ENCODE data around the gene HCN3. TPM values are rescaled to one million over a fixed set of nuclear protein-coding genes. Genes with fewer than 3 reads are reported as not detected.

The HCN3 gene
- polyA plus RNA-seq, 1 experiment, result 1.5 TPM

- no peak for DNase-seq (ENCODE audit: low read depth, low spot score)
- no peak for TF ChIP-seq CTCF (IDR thresholded peaks at IDR 0.05; ENCODE audit: low read depth, low read length)
- no peaks in the 10 kb centered on the region for H3K27me3 ChIP-seq (ENCODE audit: control insufficient read depth, insufficient read depth, low read length)
- ChIA-PET POLR2A (interaction anchor here (1.1 to 2.6 kb wide), 3 partner anchors 14 to 241 kb away, joined by 3 to 11 read pairs (median 4); partner anchors contain the start of genes ASH1L, CLK2 and FDPS), CTCF (interaction anchor here (1.0 to 3.2 kb wide), 10 partner anchors 8 to 270 kb away, joined by 3 to 62 read pairs (median 4); partner anchors contain the start of genes FDPS, HCN3 and KRTCAP2)
- H3K9me3 ChIP-seq (ENCODE audit: control insufficient read depth, insufficient read depth, low read length), result no peaks in the 10 kb centered on the region; the same call in 1 of the 2 replicates
- peak overlapping the region; percentile 82 for H3K4me3 ChIP-seq (ENCODE audit: low read depth, low read length)
- H3K27ac ChIP-seq (ENCODE audit: low read depth, low read length), result peak overlapping the region; percentile 31
Observed at GRCh38 chr1:155321639-155322503, 44.6 kb downstream of the HCN3 start.

GRCh38 chr1:155322571-155322952 lies 45.3 kb downstream of the HCN3 start:
- ChIA-PET POLR2A (interaction anchor here (1.1 to 2.6 kb wide), 2 partner anchors 49 to 241 kb away, joined by 4 to 11 read pairs; partner anchors contain the start of genes ASH1L and CLK2), CTCF (interaction anchor here (1.0 to 3.2 kb wide), 9 partner anchors 9 to 270 kb away, joined by 3 to 62 read pairs (median 5); partner anchors contain the start of genes FDPS, HCN3 and KRTCAP2)
- H3K27me3 ChIP-seq (ENCODE audit: control insufficient read depth, insufficient read depth, low read length), result no peaks in the 10 kb centered on the region

GRCh38 chr1:155322953-155323728 lies 45.9 kb downstream of the HCN3 start:
- DNase-seq (ENCODE audit: low read depth, low spot score), result peak; percentile 86
- Histone ChIP-seq H3K9me3 (ENCODE audit: control insufficient read depth, insufficient read depth, low read length) (no peaks in the 10 kb centered on the region; the same call in 1 of the 2 replicates), H3K27me3 (ENCODE audit: control insufficient read depth, insufficient read depth, low read length) (no peaks in the 10 kb centered on the region), H3K27ac (ENCODE audit: low read depth, low read length) (peak overlapping the region; percentile 82), H3K4me3 (ENCODE audit: low read depth, low read length) (peak overlapping the region; percentile 82)
- peak; percentile 87 for TF ChIP-seq CTCF (IDR thresholded peaks at IDR 0.05; ENCODE audit: low read depth, low read length)
- ChIA-PET POLR2A (interaction anchor here (0.6 to 2.6 kb wide), 8 partner anchors 11 to 240 kb away, joined by 3 to 11 read pairs (median 3); partner anchors contain the start of genes ASH1L, CLK2 and FDPS), CTCF (interaction anchor here (0.5 to 3.2 kb wide), 20 partner anchors 10 to 269 kb away, joined by 3 to 62 read pairs (median 4); partner anchors contain the start of genes FDPS, HCN3 and KRTCAP2)

More at GRCh38 chr1:155322571-155322952, 45.3 kb downstream of the HCN3 start:
- H3K9me3 ChIP-seq (ENCODE audit: control insufficient read depth, insufficient read depth, low read length), result no peaks in the 10 kb centered on the region; the same call in 1 of the 2 replicates
- H3K4me3 ChIP-seq (ENCODE audit: low read depth, low read length), result peak overlapping the region; percentile 82
- H3K27ac ChIP-seq (ENCODE audit: low read depth, low read length), result peak overlapping the region; percentile 52
- no peak for DNase-seq (ENCODE audit: low read depth, low spot score)
- no peak for TF ChIP-seq CTCF (IDR thresholded peaks at IDR 0.05; ENCODE audit: low read depth, low read length)

GRCh38 chr1:155323729-155324036 lies 46.4 kb downstream of the HCN3 start:
- H3K27me3 ChIP-seq (ENCODE audit: control insufficient read depth, insufficient read depth, low read length), result no peaks in the 10 kb centered on the region
- POLR2A ChIA-PET, result interaction anchor here (0.6 to 2.6 kb wide), 6 partner anchors 15 to 348 kb away, joined by 3 to 11 read pairs (median 3); partner anchors contain the start of genes CLK2 and FDPS
- H3K4me3 ChIP-seq (ENCODE audit: low read depth, low read length), result peak overlapping the region; percentile 82
- CTCF ChIA-PET, result interaction anchor here (0.5 to 3.2 kb wide), 14 partner anchors 11 to 341 kb away, joined by 3 to 62 read pairs (median 4); partner anchors contain the start of genes FDPS and HCN3
- H3K9me3 ChIP-seq (ENCODE audit: control insufficient read depth, insufficient read depth, low read length), result no peaks in the 10 kb centered on the region; the same call in 1 of the 2 replicates
- no peak for TF ChIP-seq CTCF (IDR thresholded peaks at IDR 0.05; ENCODE audit: low read depth, low read length)
- H3K27ac ChIP-seq (ENCODE audit: low read depth, low read length), result peak overlapping the region; percentile 82
- DNase-seq (ENCODE audit: low read depth, low spot score), result peak; percentile 66
